Umbilical cord (tissue), 2 donors: ENCODE results near the gene F10. TPM values are rescaled to one million over a fixed set of nuclear protein-coding genes. Genes with fewer than 3 reads are reported as not detected.

Experiments used
- DNase-seq: peaks from one replicate; pipeline ENCODE4 v3.0.0-alpha.2; 2015; ENCODE audit warnings: low spot score
- total RNA-seq: library from RNA; depleted of rRNA; stranded (reverse); fragments of >200 nt; gene quantifications from one replicate; pipeline ENCODE4 v1.2.3, GENCODE V29; 2014; ENCODE audit warnings: low replicate concordance; ENCODE audit not compliant: insufficient read depth

Gene F10
- total RNA-seq, 1 donor from 2014 or later: 31.3 TPM

- peak; percentile 27 for DNase-seq
Observed at GRCh38 chr13:113129921-113130750, 7.5 kb downstream of the F10 start.

- DNase-seq: no peak
Observed at GRCh38 chr13:113135281-113135760, 12.7 kb downstream of the F10 start.

GRCh38 chr13:113137691-113138298 lies 15.2 kb downstream of the F10 start:
- no peak for DNase-seq

GRCh38 chr13:113138792-113139551 lies 16.4 kb downstream of the F10 start:
- no peak for DNase-seq

GRCh38 chr13:113139577-113139976 lies 17.0 kb downstream of the F10 start:
- no peak for DNase-seq

- no peak for DNase-seq
Observed at GRCh38 chr13:113140677-113141600, 18.3 kb downstream of the F10 start.

GRCh38 chr13:113141601-113141970 lies 19.0 kb downstream of the F10 start:
- DNase-seq: no peak

GRCh38 chr13:113142876-113143275 lies 20.3 kb downstream of the F10 start:
- no peak for DNase-seq

- no peak for DNase-seq
Observed at GRCh38 chr13:113143466-113144254, 21.1 kb downstream of the F10 start.

GRCh38 chr13:113144255-113144629 lies 21.6 kb downstream of the F10 start:
- no peak for DNase-seq

- DNase-seq: no peak
Observed at GRCh38 chr13:113145496-113145895, 22.9 kb downstream of the F10 start.

- DNase-seq: no peak
Observed at GRCh38 chr13:113145911-113146598, 23.5 kb downstream of the F10 start.

- DNase-seq: no peak
Observed at GRCh38 chr13:113146750-113147149, 24.2 kb downstream of the F10 start.

- DNase-seq: no peak
Observed at GRCh38 chr13:113147206-113147605, 24.6 kb downstream of the F10 start.

- DNase-seq: no peak
Observed at GRCh38 chr13:113148407-113148806, 25.8 kb downstream of the F10 start.

- DNase-seq: no peak
Observed at GRCh38 chr13:113148940-113149503, 26.4 kb downstream of the F10 start.

GRCh38 chr13:113149711-113150549 lies 27.3 kb downstream of the F10 start:
- no peak for DNase-seq

- DNase-seq: no peak
Observed at GRCh38 chr13:113150550-113151365, 28.2 kb downstream of the F10 start.
